Astrocyte (in vitro differentiated cells and primary cell): ENCODE data around the gene ARHGAP12.

ENCODE experiments used
- CTCF ChIP-seq: IDR thresholded peaks from 2 replicates; pipeline ENCODE4 v1.5.1; 2011; ENCODE audit warnings: low read depth, mild to moderate bottlenecking, inconsistent platforms, low read length, moderate library complexity; ENCODE audit not compliant: insufficient read depth
- EZH2 ChIP-seq: IDR thresholded peaks from 2 replicates; pipeline ENCODE4 v1.6.1; 2012; ENCODE audit warnings: mild to moderate bottlenecking, low read length, inconsistent platforms; ENCODE audit not compliant: insufficient read depth

- TF ChIP-seq CTCF (no peak), EZH2 (no peak)
These were observed 105.9 kb downstream of the ARHGAP12 start for GRCh38 chr10:31822616-31823318.
